GM12892 (cell line): ENCODE data around the gene HEATR1.

Source experiments
- POLR2A ChIP-seq: IDR thresholded peaks from 2 replicates; pipeline ENCODE4 v1.6.1; 2011; ENCODE audit warnings: low read depth, low read length, control low read depth
- POLR2AphosphoS5 ChIP-seq: IDR thresholded peaks from 2 replicates; pipeline ENCODE4 v1.6.1; 2011; ENCODE audit warnings: low read depth, low read length, control low read depth
- TAF1 ChIP-seq: IDR thresholded peaks from 2 replicates; pipeline ENCODE4 v1.6.1; 2011; ENCODE audit warnings: low read depth, mild to moderate bottlenecking, control low read depth, low read length, borderline replicate concordance

DNA sequence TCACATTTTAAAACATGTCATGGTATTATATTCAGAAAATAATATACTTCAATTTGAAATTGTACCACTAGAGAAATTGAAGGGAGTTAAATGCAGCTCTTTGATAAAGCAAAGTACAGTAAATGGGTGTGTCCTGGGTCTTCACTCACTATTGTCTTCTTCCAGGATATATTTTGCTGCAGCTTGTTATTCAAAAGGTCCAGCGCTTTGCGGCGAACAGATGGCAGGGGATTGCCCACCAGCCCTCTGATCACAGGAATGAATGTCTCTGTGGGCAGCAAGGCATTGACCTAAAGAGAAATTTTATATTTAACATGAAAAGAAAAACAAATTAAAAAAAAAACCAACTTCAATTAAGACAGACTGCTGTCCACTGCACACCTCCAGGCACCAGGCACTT, 45.5 kb downstream of the HEATR1 start:
- TF ChIP-seq POLR2A (no peak), POLR2AphosphoS5 (no peak), TAF1 (no peak)
